HG03571 (cell line): ENCODE measurements around the gene JAZF1.
"Not testable (repeated sequence)": the region's sequence is repeated elsewhere in the genome, so short reads cannot be mapped to it uniquely, and the experiment has no call there.

Experiments
- ATAC-seq: cut with Tn5 transposase; IDR thresholded peaks from one replicate; pipeline ENCODE4 v1.9.1; 2021; ENCODE audit not compliant: unreplicated experiment

Gene JAZF1

GRCh38 chr7:27889800-27890199 is 290.8 kb downstream of the JAZF1 start:
- ATAC-seq = no peak

- no peak for ATAC-seq
Measured at GRCh38 chr7:27888736-27889135, 291.9 kb downstream of the JAZF1 start.

- not testable (repeated sequence) for ATAC-seq
Measured at GRCh38 chr7:27886710-27887109, 293.9 kb downstream of the JAZF1 start.

- ATAC-seq = no peak
Measured at GRCh38 chr7:27885652-27886051, 294.9 kb downstream of the JAZF1 start.

GRCh38 chr7:27883696-27884095 is 296.9 kb downstream of the JAZF1 start:
- ATAC-seq = no peak

- ATAC-seq = no peak
Measured at GRCh38 chr7:27876756-27877155, 303.8 kb downstream of the JAZF1 start.

GRCh38 chr7:27875832-27876231 is 304.8 kb downstream of the JAZF1 start:
- no peak for ATAC-seq

- no peak for ATAC-seq
Measured at GRCh38 chr7:27875061-27875460, 305.5 kb downstream of the JAZF1 start.

- ATAC-seq = no peak
Measured at GRCh38 chr7:27873981-27874957, 306.3 kb downstream of the JAZF1 start.

- no peak for ATAC-seq
Measured at GRCh38 chr7:27872356-27873275, 308.0 kb downstream of the JAZF1 start.

GRCh38 chr7:27871866-27872265 is 308.7 kb downstream of the JAZF1 start:
- no peak for ATAC-seq

- ATAC-seq = no peak
Measured at GRCh38 chr7:27871086-27871485, 309.5 kb downstream of the JAZF1 start.

- no peak for ATAC-seq
Measured at GRCh38 chr7:27870595-27870994, 310.0 kb downstream of the JAZF1 start.

GRCh38 chr7:27869056-27869455 is 311.5 kb downstream of the JAZF1 start:
- no peak for ATAC-seq

GRCh38 chr7:27868131-27868550 is 312.5 kb downstream of the JAZF1 start:
- no peak for ATAC-seq

GRCh38 chr7:27866828-27867672 is 313.5 kb downstream of the JAZF1 start:
- no peak for ATAC-seq

- ATAC-seq = no peak
Measured at GRCh38 chr7:27866256-27866655, 314.3 kb downstream of the JAZF1 start.

- no peak for ATAC-seq
Measured at GRCh38 chr7:27863880-27864279, 316.7 kb downstream of the JAZF1 start.

GRCh38 chr7:27861747-27862146 is 318.8 kb downstream of the JAZF1 start:
- ATAC-seq = no peak

- ATAC-seq = no peak
Measured at GRCh38 chr7:27860800-27861199, 319.8 kb downstream of the JAZF1 start.
